ENCODE results near the gene LRBA. TPM values are rescaled to one million over a fixed set of nuclear protein-coding genes. Genes with fewer than 3 reads are reported as not detected.
"Not testable (repeated sequence)": the region's sequence is repeated elsewhere in the genome, so short reads cannot be mapped to it uniquely, and the experiment has no call there.

The LRBA gene
- polyA plus RNA-seq, 3 donors from 2014 or later: 18.1 to 25.3 (median 19.6) TPM

DNA sequence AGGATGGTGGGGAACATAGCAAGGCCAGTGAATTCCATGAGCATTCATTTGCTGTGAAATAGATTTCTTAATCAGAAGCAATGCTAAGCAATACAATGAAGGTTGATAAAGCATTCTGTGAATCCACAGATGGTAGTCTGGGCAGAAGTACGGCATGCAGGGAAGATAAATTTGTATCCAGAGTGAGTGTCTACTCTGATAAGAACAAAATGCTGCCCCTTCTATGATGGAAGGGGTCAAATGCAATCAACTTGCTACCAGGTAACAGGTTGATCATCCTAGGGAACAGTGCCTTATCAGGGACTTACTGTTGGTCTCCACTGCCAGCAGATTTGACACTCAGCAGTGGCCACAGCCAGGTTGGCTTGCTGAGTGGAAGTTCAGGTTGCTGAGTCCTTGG is 243.7 kb downstream of the LRBA start:
- Mint-ChIP-seq H3K4me1 (peaks cover 7% of the 10 kb centered on the region in 2 donors), H3K27ac (no peak overlapping the region), H3K9me3 (no peaks in the 10 kb centered on the region), H3K36me3 (peaks cover 13 to 22% (median 13%) of the 10 kb centered on the region in 3 donors), H3K27me3 (ENCODE audit: low read depth in 3 of 3) (no peaks in the 10 kb centered on the region), H3K4me3 (no peak overlapping the region)
- DNase-seq: no peak

DNA sequence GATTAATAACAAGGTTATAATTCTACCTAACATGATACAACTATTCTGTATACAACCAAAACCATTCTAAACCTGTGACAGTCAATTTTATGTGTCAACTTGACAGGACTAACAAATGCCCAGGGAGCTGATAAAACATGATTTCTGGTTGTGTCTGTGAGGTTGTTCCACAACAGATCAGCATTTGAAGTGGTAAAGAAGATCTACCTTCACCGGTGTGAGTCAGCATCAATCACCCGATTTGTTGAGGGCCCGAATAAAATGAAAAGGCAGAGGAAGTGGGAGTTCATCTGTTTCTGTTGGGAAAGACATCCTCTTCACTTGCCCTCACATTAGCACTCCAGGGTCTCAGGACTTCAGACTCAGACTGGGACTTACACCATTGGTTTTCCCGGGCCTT is 245.2 kb downstream of the LRBA start:
- H3K36me3 Mint-ChIP-seq: peaks cover 4 to 16% (median 9%) of the 10 kb centered on the region in 3 donors
- H3K27me3 Mint-ChIP-seq (ENCODE audit: low read depth in 3 of 3): no peaks in the 10 kb centered on the region
- DNase-seq: no peak
- peaks cover 7% of the 10 kb centered on the region in 2 donors for H3K4me1 Mint-ChIP-seq
- no peak overlapping the region for H3K4me3 Mint-ChIP-seq
- peak overlapping the region in 1 of 6 donors; percentile 7 for H3K27ac Mint-ChIP-seq
- H3K9me3 Mint-ChIP-seq: no peaks in the 10 kb centered on the region

- Mint-ChIP-seq H3K36me3 (peaks cover 3 to 10% (median 8%) of the 10 kb centered on the region in 3 donors), H3K4me1 (peaks cover 7% of the 10 kb centered on the region in 2 donors), H3K27me3 (ENCODE audit: low read depth in 3 of 3) (no peaks in the 10 kb centered on the region), H3K27ac (peak overlapping the region in 2 of 6 donors; percentile 1 to 49), H3K4me3 (no peak overlapping the region), H3K9me3 (no peaks in the 10 kb centered on the region)
- no peak for DNase-seq
Measured at GRCh38 chr4:150769248-150769647, 245.8 kb downstream of the LRBA start.

DNA sequence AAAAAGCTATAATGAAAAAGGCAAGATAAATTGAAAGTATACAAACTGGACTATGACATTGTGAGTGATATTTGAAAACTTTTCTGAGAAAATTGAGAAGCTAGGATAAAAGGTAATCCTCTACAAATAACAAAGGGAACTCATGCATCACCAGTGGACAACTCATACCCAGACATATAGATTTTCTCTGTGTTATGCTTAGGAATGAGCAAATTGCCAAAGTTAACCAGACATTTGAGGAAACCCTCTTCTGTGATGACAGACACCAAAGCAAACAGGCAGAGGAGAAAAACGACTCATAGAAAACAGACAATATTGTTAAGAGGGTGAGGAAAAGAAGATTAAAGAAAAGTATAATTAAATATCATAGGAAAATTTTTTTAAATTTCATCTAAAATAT is 246.6 kb downstream of the LRBA start:
- Mint-ChIP-seq H3K4me1 (peaks cover 7 to 8% of the 10 kb centered on the region in 2 donors), H3K27me3 (ENCODE audit: low read depth in 3 of 3) (no peaks in the 10 kb centered on the region), H3K4me3 (no peak overlapping the region), H3K36me3 (peaks cover 3 to 8% (median 3%) of the 10 kb centered on the region in 3 donors), H3K27ac (no peak overlapping the region), H3K9me3 (no peaks in the 10 kb centered on the region)
- DNase-seq: no peak

DNA sequence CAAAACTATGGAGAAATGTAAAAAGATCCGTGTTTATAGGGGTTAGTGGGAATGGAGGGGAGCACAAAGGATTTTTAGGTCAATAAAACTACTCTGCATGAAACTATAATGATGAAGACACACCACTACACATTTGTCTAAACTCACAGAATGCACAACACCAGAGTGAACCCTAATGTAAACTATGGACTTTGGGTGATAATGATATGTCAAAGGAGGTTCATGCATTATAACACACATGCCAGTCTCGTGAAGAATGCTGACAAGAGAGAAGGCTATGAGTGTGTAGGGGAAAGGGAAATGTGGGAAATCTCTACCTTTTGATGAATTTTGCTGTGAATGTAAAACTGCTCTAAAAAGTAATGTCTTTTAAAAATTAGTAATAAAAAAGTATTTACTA is 249.9 kb downstream of the LRBA start:
- H3K27me3 Mint-ChIP-seq (ENCODE audit: low read depth in 3 of 3): peaks cover 0 to 2% (median 2%) of the 10 kb centered on the region in 3 donors

DNA sequence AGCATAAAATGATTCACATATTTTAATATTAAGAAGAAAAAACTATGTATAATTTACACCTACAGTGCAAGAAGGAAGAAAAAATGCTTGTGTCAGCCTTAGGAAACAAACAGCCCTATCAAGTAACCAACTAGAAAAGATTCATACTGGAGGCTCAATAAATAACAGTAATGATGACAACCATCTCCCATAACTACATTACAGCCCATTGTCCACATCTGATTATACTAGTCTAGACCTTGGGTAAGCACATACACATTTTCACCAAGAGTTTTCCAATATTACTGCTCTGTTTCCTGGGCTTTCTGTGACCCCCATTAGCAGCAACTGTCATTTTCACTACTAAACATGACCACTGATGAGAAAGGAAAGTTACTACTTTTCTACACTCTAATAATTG is 263.4 kb downstream of the LRBA start:
- peaks cover 0 to 2% (median 0%) of the 10 kb centered on the region in 3 donors for H3K27me3 Mint-ChIP-seq (ENCODE audit: low read depth in 3 of 3)
- no peak overlapping the region for H3K4me3 Mint-ChIP-seq
- no peaks in the 10 kb centered on the region for H3K9me3 Mint-ChIP-seq
- peaks cover 3 to 10% of the 10 kb centered on the region in 2 donors for H3K4me1 Mint-ChIP-seq
- DNase-seq: no peak
- peaks cover 5 to 11% (median 6%) of the 10 kb centered on the region in 3 donors for H3K36me3 Mint-ChIP-seq
- H3K27ac Mint-ChIP-seq: no peak overlapping the region

More for the DNA sequence above, 249.9 kb downstream of the LRBA start:
- no peaks in the 10 kb centered on the region for H3K9me3 Mint-ChIP-seq
- peaks cover 6 to 9% (median 9%) of the 10 kb centered on the region in 3 donors for H3K36me3 Mint-ChIP-seq
- H3K27ac Mint-ChIP-seq: no peak overlapping the region
- no peak overlapping the region for H3K4me3 Mint-ChIP-seq
- peaks cover 5 to 6% of the 10 kb centered on the region in 2 donors for H3K4me1 Mint-ChIP-seq
- no peak for DNase-seq

GRCh38 chr4:150750824-150751223 is 264.3 kb downstream of the LRBA start:
- no peak for DNase-seq
- Mint-ChIP-seq H3K27me3 (ENCODE audit: low read depth in 3 of 3) (peaks cover 0 to 2% (median 0%) of the 10 kb centered on the region in 3 donors), H3K4me3 (no peak overlapping the region), H3K27ac (no peak overlapping the region), H3K36me3 (peaks cover 5 to 11% (median 10%) of the 10 kb centered on the region in 3 donors), H3K4me1 (peaks cover 3 to 10% of the 10 kb centered on the region in 2 donors), H3K9me3 (no peaks in the 10 kb centered on the region)

DNA sequence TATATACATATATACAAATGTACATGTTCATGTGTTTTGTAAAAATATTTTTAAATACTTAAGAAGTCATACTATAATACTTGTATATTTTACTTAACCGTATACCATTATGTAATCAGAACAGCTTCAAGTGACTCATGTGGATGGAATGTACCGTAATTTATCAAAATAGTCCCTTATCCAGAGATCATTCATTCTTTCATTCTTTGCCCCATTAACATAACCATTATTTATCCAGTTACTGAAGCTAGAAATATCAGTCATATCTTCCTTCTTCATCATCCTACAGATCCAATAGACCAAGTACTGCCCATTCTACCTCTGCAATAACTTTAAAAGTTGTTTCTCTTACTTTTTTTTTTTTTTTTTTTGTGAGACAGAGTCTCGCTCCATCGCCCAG is 268.9 kb downstream of the LRBA start:
- DNase-seq: no peak
- Mint-ChIP-seq H3K27me3 (ENCODE audit: low read depth in 3 of 3) (peaks cover 0 to 2% (median 0%) of the 10 kb centered on the region in 3 donors), H3K27ac (no peak overlapping the region), H3K36me3 (peaks cover 5 to 11% (median 10%) of the 10 kb centered on the region in 3 donors), H3K4me1 (peaks cover 4 to 14% of the 10 kb centered on the region in 2 donors), H3K4me3 (no peak overlapping the region), H3K9me3 (no peaks in the 10 kb centered on the region)

GRCh38 chr4:150744570-150744969 is 270.5 kb downstream of the LRBA start:
- Mint-ChIP-seq H3K9me3 (no peaks in the 10 kb centered on the region), H3K36me3 (peaks cover 5 to 19% (median 11%) of the 10 kb centered on the region in 3 donors), H3K4me3 (no peak overlapping the region), H3K4me1 (peaks cover 2 to 18% of the 10 kb centered on the region in 2 donors), H3K27ac (peak overlapping the region in 2 of 6 donors; percentile 53 to 68), H3K27me3 (ENCODE audit: low read depth in 3 of 3) (peaks cover 0 to 2% (median 0%) of the 10 kb centered on the region in 3 donors)
- DNase-seq: no peak

DNA sequence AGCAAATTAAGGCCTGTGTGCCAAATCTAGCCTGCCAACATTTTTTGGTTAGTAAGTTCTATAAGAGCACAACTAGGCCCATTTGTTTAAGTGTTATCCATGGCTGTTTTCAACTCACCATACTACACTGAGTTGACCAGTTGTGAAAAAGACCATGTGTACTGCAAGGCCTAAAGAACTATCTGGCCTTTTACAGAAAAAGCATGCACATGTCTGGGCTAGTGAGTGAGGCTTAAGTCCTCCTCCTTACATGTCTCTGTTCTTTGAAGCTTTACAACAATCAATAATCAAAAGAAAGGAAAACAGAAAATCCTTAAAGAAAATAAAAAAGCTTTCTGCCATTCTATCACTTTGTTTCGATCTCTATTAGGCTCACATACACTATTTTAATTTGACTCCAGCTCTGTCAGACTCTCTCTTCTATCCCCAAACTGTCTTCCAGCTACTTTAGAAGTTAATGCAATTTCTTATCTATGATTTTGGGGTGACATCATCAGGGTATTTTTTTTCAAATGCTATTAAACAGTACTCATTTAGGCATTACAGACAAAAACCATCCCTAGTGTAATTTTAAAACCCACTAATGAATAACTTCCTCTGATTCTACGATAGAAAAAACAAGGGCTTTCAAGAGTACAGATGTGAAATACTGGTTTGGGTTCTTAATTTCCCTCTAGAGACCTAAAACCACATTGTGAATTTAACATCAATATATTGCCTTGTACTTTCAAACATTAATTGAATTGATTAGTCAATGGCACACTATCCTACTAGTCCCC is 271.3 kb downstream of the LRBA start:
- H3K36me3 Mint-ChIP-seq: peaks cover 5 to 23% (median 11%) of the 10 kb centered on the region in 3 donors
- peak overlapping the region in 3 of 6 donors; percentile 3 to 53 (median 13) for H3K27ac Mint-ChIP-seq
- H3K4me1 Mint-ChIP-seq: peaks cover 2 to 23% of the 10 kb centered on the region in 2 donors
- no peaks in the 10 kb centered on the region for H3K9me3 Mint-ChIP-seq
- DNase-seq: no peak
- H3K27me3 Mint-ChIP-seq (ENCODE audit: low read depth in 3 of 3): peaks cover 0 to 2% (median 0%) of the 10 kb centered on the region in 3 donors
- no peak overlapping the region for H3K4me3 Mint-ChIP-seq

- not testable (repeated sequence) for DNase-seq; H3K9me3 Mint-ChIP-seq; H3K27me3 Mint-ChIP-seq (ENCODE audit: low read depth in 3 of 3); H3K4me3 Mint-ChIP-seq; H3K27ac Mint-ChIP-seq
- Mint-ChIP-seq H3K4me1 (peaks cover 2 to 23% of the 10 kb centered on the region in 2 donors), H3K36me3 (peaks cover 5 to 23% (median 8%) of the 10 kb centered on the region in 3 donors)
Measured at GRCh38 chr4:150742930-150743329, 272.2 kb downstream of the LRBA start.

GRCh38 chr4:150739591-150739990 is 275.5 kb downstream of the LRBA start:
- no peak overlapping the region for H3K4me3 Mint-ChIP-seq
- H3K36me3 Mint-ChIP-seq: peaks cover 0 to 20% (median 7%) of the 10 kb centered on the region in 3 donors
- H3K9me3 Mint-ChIP-seq: no peaks in the 10 kb centered on the region
- no peaks in the 10 kb centered on the region for H3K27me3 Mint-ChIP-seq (ENCODE audit: low read depth in 3 of 3)
- no peak for DNase-seq
- no peak overlapping the region for H3K27ac Mint-ChIP-seq
- H3K4me1 Mint-ChIP-seq: peaks cover 3 to 31% of the 10 kb centered on the region in 2 donors

DNA sequence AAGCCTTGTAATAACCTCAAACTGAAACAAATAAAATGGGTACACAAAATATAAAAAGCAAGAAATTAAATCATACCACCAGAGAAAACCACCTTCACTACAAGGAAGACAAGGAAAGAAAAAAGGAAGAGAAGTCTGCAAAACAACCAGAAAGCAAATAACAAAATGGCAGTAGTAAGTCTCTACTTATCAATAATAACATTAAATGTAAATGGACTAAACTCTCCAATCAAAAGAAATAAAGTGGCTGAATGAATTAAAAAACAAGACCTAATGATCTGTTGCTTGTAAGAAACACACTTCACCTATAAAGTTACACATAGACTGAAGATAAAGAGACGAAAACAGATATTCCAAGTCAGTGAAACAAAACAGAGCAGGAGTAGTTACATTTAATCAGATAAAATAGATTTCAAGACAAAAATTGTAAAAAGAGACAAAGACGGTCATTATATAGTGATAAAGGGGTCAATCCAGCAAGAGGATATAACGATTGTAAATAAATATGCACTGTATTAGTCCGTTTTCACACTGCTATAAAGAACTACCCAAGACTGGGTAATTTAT is 289.0 kb downstream of the LRBA start:
- H3K36me3 Mint-ChIP-seq: peaks cover 42 to 55% (median 50%) of the 10 kb centered on the region in 3 donors

More for the DNA sequence above, 289.0 kb downstream of the LRBA start:
- peaks cover 2 to 34% of the 10 kb centered on the region in 2 donors for H3K4me1 Mint-ChIP-seq
- peaks cover 6 to 15% (median 9%) of the 10 kb centered on the region in 6 donors for H3K9me3 Mint-ChIP-seq
- no peak overlapping the region for H3K27ac Mint-ChIP-seq
- H3K4me3 Mint-ChIP-seq: no peak overlapping the region
- H3K27me3 Mint-ChIP-seq (ENCODE audit: low read depth in 3 of 3): no peaks in the 10 kb centered on the region
- DNase-seq: no peak

Measured in immature natural killer cell (primary cell).